Nephron (organoid): ENCODE data around the gene ZFAND5.

Source experiments
- H3K27ac Mint-ChIP-seq, 3 experiments: 2 replicates each; pipeline ENCODE4 v1.8.0; 2020; ENCODE audit warnings: mixed read lengths in 3 of 3, mild to moderate bottlenecking in 2 of 3, moderate library complexity in 1 of 3
- H3K27me3 Mint-ChIP-seq: 2 replicates; pipeline ENCODE4 v1.8.0; 2021; ENCODE audit warnings: low read depth, mild to moderate bottlenecking, moderate library complexity, mixed read lengths
- H3K36me3 Mint-ChIP-seq: 2 replicates; pipeline ENCODE4 v1.8.0; 2020; ENCODE audit warnings: low read depth, mixed read lengths
- H3K4me1 Mint-ChIP-seq: 2 replicates; pipeline ENCODE4 v1.8.0; 2020; ENCODE audit warnings: mixed read lengths
- H3K4me3 Mint-ChIP-seq, 3 experiments: 2 replicates each; pipeline ENCODE4 v1.8.0; 2020; ENCODE audit warnings: mild to moderate bottlenecking in 3 of 3, mixed read lengths in 3 of 3, moderate library complexity in 2 of 3
- H3K9me3 Mint-ChIP-seq: 2 replicates; pipeline ENCODE4 v1.8.0; 2020; ENCODE audit warnings: mixed read lengths
- CTCF ChIP-seq, 3 experiments: fragments of 200-600 bp; sonication (generic); IDR thresholded peaks; one replicate each; pipeline ENCODE4 v1.5.0; 2021; ENCODE audit warnings: antibody characterized with exemption in 3 of 3; ENCODE audit not compliant: unreplicated experiment in 3 of 3

ZFAND5 gene

GRCh38 chr9:72371151-72371550 lies 6.1 kb upstream of the ZFAND5 start:
- Mint-ChIP-seq H3K4me3 (no peak overlapping the region), H3K9me3 (no peaks in the 10 kb centered on the region), H3K36me3 (no peaks in the 10 kb centered on the region), H3K27ac (peak overlapping the region; percentile 33 to 58 (median 35)), H3K27me3 (peaks cover 14% of the 10 kb centered on the region), H3K4me1 (no peaks in the 10 kb centered on the region)
- no peak for TF ChIP-seq CTCF (IDR thresholded peaks at IDR 0.05; ENCODE audit: unreplicated experiment in 3 of 3)

- peak overlapping the region; percentile 91 to 92 (median 92) for H3K4me3 Mint-ChIP-seq
- peaks cover 27% of the 10 kb centered on the region for H3K4me1 Mint-ChIP-seq
- H3K27ac Mint-ChIP-seq = peak overlapping the region; percentile 98 to 100 (median 100)
- peaks cover 23% of the 10 kb centered on the region for H3K36me3 Mint-ChIP-seq
- no peaks in the 10 kb centered on the region for H3K9me3 Mint-ChIP-seq
- peaks cover under 1% of the 10 kb centered on the region for H3K27me3 Mint-ChIP-seq
- TF ChIP-seq CTCF (IDR thresholded peaks at IDR 0.05; ENCODE audit: unreplicated experiment in 3 of 3) = no peak
Observed at GRCh38 chr9:72365525-72366256, 683 bp upstream of the ZFAND5 start.

GRCh38 chr9:72363908-72364678 lies 915 bp downstream of the ZFAND5 start:
- H3K4me1 Mint-ChIP-seq = peaks cover 43% of the 10 kb centered on the region
- H3K27me3 Mint-ChIP-seq = no peaks in the 10 kb centered on the region
- peak overlapping the region; percentile 92 to 97 (median 93) for H3K4me3 Mint-ChIP-seq
- no peak for TF ChIP-seq CTCF (IDR thresholded peaks at IDR 0.05; ENCODE audit: unreplicated experiment in 3 of 3)
- peak overlapping the region; percentile 89 to 100 (median 98) for H3K27ac Mint-ChIP-seq
- H3K36me3 Mint-ChIP-seq = peaks cover 39% of the 10 kb centered on the region
- no peaks in the 10 kb centered on the region for H3K9me3 Mint-ChIP-seq

- Mint-ChIP-seq H3K9me3 (no peaks in the 10 kb centered on the region), H3K27me3 (no peaks in the 10 kb centered on the region), H3K4me1 (peaks cover 50% of the 10 kb centered on the region), H3K36me3 (peaks cover 46% of the 10 kb centered on the region), H3K4me3 (peak overlapping the region; percentile 92 to 97 (median 93)), H3K27ac (peak overlapping the region; percentile 89 to 100 (median 98))
- TF ChIP-seq CTCF (IDR thresholded peaks at IDR 0.05; ENCODE audit: unreplicated experiment in 3 of 3) = no peak
Observed at GRCh38 chr9:72363236-72363635, 1.8 kb downstream of the ZFAND5 start.

- Mint-ChIP-seq H3K27me3 (no peaks in the 10 kb centered on the region), H3K27ac (peak overlapping the region; percentile 89 to 100 (median 98)), H3K4me3 (peak overlapping the region; percentile 92 to 97 (median 93)), H3K4me1 (peaks cover 53% of the 10 kb centered on the region), H3K9me3 (no peaks in the 10 kb centered on the region), H3K36me3 (peaks cover 51% of the 10 kb centered on the region)
- no peak for TF ChIP-seq CTCF (IDR thresholded peaks at IDR 0.05; ENCODE audit: unreplicated experiment in 3 of 3)
Observed at GRCh38 chr9:72362680-72363139, 2.3 kb downstream of the ZFAND5 start.
